Neural crest cell (in vitro differentiated cells): ENCODE data around the gene FABP6. TPM values are rescaled to one million over a fixed set of nuclear protein-coding genes. Genes with fewer than 3 reads are reported as not detected.

Experiments
- DNase-seq: peaks from one replicate; pipeline ENCODE4 v3.0.0; 2021; ENCODE audit warnings: low read depth, mixed read lengths, low spot score
- H3K27ac Mint-ChIP-seq: one replicate; pipeline ENCODE4 v1.8.0; 2021; ENCODE audit warnings: mild to moderate bottlenecking, mixed read lengths; ENCODE audit not compliant: unreplicated experiment
- H3K27me3 Mint-ChIP-seq: 2 replicates; pipeline ENCODE4 v1.8.0; 2021; ENCODE audit warnings: low read depth, mild to moderate bottlenecking, mixed read lengths
- H3K36me3 Mint-ChIP-seq: 2 replicates; pipeline ENCODE4 v1.8.0; 2021; ENCODE audit warnings: low read depth, mild to moderate bottlenecking, mixed read lengths
- H3K4me1 Mint-ChIP-seq: 2 replicates; pipeline ENCODE4 v1.8.0; 2021; ENCODE audit warnings: mixed read lengths
- H3K4me3 Mint-ChIP-seq: one replicate; pipeline ENCODE4 v1.8.0; 2021; ENCODE audit warnings: mild to moderate bottlenecking, mixed read lengths
- H3K9me3 Mint-ChIP-seq: 2 replicates; pipeline ENCODE4 v1.8.0; 2021; ENCODE audit warnings: mixed read lengths
- total RNA-seq: library from RNA; stranded (reverse); gene quantifications from 2 replicates; pipeline ENCODE4 v1.2.1, GENCODE V29; 2021
- TF ChIP-seq, protein P1 (sequence below): fragments of 200-600 bp; sonication (generic); conservative IDR thresholded peaks from 2 replicates; pipeline ENCODE4 v1.5.0; 2021; ENCODE audit warnings: antibody characterized with exemption, mild to moderate bottlenecking

The FABP6 gene
- total RNA-seq, 1 donor from 2014 or later = 1.5 TPM

DNA sequence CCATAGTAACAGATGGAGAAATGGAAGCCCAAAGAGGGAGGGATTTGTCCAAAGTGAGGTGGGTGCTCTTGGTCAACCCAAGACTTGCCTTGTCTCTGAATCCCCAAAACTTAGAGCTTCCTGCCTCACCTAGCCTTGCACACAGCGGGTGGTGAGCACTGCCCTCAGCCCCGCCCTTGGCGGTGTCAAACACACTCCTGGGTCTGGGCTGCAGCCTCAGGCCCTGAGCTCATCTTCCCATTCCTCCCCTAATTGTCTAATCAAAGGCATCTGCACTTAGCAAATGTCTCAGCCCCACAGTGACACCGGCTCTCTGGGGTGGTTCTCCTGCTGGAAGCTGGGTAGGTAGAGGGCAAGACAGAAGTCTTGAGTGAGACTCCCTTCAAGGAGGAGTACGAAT lies 20.9 kb downstream of the FABP6 start:
- Mint-ChIP-seq H3K36me3 (peaks cover 12% of the 10 kb centered on the region), H3K4me1 (no peaks in the 10 kb centered on the region), H3K27me3 (no peaks in the 10 kb centered on the region), H3K27ac (no peak overlapping the region), H3K9me3 (no peaks in the 10 kb centered on the region), H3K4me3 (no peak overlapping the region)
- TF ChIP-seq, protein P1, sequence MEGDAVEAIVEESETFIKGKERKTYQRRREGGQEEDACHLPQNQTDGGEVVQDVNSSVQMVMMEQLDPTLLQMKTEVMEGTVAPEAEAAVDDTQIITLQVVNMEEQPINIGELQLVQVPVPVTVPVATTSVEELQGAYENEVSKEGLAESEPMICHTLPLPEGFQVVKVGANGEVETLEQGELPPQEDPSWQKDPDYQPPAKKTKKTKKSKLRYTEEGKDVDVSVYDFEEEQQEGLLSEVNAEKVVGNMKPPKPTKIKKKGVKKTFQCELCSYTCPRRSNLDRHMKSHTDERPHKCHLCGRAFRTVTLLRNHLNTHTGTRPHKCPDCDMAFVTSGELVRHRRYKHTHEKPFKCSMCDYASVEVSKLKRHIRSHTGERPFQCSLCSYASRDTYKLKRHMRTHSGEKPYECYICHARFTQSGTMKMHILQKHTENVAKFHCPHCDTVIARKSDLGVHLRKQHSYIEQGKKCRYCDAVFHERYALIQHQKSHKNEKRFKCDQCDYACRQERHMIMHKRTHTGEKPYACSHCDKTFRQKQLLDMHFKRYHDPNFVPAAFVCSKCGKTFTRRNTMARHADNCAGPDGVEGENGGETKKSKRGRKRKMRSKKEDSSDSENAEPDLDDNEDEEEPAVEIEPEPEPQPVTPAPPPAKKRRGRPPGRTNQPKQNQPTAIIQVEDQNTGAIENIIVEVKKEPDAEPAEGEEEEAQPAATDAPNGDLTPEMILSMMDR = no peak
- no peak for DNase-seq

- H3K36me3 Mint-ChIP-seq = peaks cover 12% of the 10 kb centered on the region
- no peaks in the 10 kb centered on the region for H3K27me3 Mint-ChIP-seq
- TF ChIP-seq, protein P1 = no peak
- no peak for DNase-seq
- H3K4me1 Mint-ChIP-seq = no peaks in the 10 kb centered on the region
- no peaks in the 10 kb centered on the region for H3K9me3 Mint-ChIP-seq
- H3K27ac Mint-ChIP-seq = no peak overlapping the region
- no peak overlapping the region for H3K4me3 Mint-ChIP-seq
These were observed 21.5 kb downstream of the FABP6 start for GRCh38 chr5:160250826-160251225.

DNA sequence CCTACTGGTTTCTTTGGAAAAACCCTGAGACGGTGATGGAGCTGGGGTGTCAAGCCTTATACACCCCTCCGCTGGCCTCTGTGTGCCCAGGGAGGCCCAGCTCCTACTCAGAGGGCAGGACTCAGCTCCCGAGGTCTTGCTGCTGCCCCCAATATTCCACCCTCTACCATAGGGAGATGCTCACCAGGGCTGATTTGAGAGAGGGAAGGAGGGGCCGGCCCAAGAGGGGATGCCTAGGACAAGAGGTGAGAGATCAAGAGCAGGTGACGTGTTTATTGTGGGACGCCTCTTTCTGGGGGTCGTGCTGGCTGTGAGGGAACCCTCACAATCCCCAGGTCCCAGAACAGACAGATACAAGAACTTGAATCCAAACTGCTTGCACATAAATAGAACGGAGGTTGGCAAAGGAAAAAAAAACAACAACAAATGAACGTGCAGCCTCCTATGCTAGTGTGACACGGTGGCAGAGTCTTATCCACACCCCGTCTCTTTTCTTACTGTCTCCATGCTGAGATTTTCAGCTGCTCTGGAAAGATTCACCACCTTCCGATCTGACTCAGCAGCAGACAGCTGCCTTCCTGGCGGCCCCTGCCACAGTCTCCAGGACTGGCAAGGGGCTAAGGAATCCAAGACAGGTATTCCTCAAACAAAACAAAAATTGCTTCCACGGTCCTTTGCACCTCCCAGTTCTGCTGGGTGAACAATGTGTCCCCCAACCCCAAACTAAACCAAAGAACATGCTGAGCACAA lies 22.3 kb downstream of the FABP6 start:
- Mint-ChIP-seq H3K4me3 (no peak overlapping the region), H3K9me3 (no peaks in the 10 kb centered on the region), H3K27me3 (no peaks in the 10 kb centered on the region), H3K4me1 (no peaks in the 10 kb centered on the region), H3K36me3 (peaks cover 14% of the 10 kb centered on the region), H3K27ac (no peak overlapping the region)
- DNase-seq = no peak
- TF ChIP-seq, protein P1 = no peak

DNA sequence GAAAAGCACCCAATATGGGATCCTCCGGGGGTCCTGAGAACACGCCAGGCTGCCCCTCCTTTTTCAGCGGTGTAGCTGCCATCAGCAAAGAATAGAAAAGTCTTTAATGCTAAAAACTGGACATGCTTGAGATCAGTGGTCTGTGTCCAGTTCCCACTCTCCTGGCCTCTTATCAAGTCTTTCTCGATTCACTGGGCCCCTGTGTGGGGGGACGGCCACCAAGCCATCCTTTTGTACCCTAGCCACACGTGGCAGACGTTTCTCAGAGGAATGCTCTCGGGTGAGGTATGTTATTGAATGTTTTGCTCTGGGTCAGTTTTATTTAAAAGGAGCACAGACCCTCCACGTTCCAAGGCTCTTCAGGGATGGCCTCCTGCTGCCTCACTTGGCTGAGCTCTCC lies 23.6 kb downstream of the FABP6 start:
- Mint-ChIP-seq H3K36me3 (peaks cover 14% of the 10 kb centered on the region), H3K4me1 (no peaks in the 10 kb centered on the region), H3K27me3 (no peaks in the 10 kb centered on the region), H3K4me3 (no peak overlapping the region), H3K27ac (no peak overlapping the region), H3K9me3 (no peaks in the 10 kb centered on the region)
- no peak for DNase-seq
- TF ChIP-seq, protein P1 = no peak

GRCh38 chr5:160253441-160253840 lies 24.1 kb downstream of the FABP6 start:
- Mint-ChIP-seq H3K4me1 (no peaks in the 10 kb centered on the region), H3K36me3 (peaks cover 17% of the 10 kb centered on the region), H3K9me3 (no peaks in the 10 kb centered on the region), H3K4me3 (no peak overlapping the region), H3K27ac (no peak overlapping the region), H3K27me3 (no peaks in the 10 kb centered on the region)
- TF ChIP-seq, protein P1 = no peak
- no peak for DNase-seq
